ENCODE results near the gene COPA. TPM values are rescaled to one million over a fixed set of nuclear protein-coding genes. Genes with fewer than 3 reads are reported as not detected.

Gene COPA
- total and polyA plus RNA-seq, 10 of the 15 experiments (the other 5 are each of a cell fraction or from before 2014, with no cell fraction given): 53.7 to 180 (median 123) TPM

DNA sequence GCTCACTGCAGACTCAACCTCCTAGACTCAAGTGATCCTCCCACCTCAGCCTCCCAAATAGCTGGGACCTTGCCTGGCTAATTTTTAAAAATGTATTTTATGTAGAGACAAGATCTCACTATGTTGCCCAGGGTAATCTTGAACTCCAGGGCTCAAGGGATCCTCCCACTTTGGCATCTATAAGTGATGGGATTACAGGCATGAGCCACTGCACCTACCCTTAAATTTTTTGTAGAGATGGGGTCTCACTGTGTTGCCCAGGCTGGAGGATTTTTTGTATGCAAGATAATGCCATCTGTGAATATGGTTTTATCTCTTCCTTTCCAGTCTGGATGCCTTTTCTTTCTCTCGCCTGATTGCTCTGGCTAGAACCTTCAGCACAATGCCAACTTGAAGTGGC lies 72.0 kb downstream of the COPA start (continued):
- TF ChIP-seq, protein P1, sequence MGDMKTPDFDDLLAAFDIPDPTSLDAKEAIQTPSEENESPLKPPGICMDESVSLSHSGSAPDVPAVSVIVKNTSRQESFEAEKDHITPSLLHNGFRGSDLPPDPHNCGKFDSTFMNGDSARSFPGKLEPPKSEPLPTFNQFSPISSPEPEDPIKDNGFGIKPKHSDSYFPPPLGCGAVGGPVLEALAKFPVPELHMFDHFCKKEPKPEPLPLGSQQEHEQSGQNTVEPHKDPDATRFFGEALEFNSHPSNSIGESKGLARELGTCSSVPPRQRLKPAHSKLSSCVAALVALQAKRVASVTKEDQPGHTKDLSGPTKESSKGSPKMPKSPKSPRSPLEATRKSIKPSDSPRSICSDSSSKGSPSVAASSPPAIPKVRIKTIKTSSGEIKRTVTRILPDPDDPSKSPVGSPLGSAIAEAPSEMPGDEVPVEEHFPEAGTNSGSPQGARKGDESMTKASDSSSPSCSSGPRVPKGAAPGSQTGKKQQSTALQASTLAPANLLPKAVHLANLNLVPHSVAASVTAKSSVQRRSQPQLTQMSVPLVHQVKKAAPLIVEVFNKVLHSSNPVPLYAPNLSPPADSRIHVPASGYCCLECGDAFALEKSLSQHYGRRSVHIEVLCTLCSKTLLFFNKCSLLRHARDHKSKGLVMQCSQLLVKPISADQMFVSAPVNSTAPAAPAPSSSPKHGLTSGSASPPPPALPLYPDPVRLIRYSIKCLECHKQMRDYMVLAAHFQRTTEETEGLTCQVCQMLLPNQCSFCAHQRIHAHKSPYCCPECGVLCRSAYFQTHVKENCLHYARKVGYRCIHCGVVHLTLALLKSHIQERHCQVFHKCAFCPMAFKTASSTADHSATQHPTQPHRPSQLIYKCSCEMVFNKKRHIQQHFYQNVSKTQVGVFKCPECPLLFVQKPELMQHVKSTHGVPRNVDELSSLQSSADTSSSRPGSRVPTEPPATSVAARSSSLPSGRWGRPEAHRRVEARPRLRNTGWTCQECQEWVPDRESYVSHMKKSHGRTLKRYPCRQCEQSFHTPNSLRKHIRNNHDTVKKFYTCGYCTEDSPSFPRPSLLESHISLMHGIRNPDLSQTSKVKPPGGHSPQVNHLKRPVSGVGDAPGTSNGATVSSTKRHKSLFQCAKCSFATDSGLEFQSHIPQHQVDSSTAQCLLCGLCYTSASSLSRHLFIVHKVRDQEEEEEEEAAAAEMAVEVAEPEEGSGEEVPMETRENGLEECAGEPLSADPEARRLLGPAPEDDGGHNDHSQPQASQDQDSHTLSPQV (IDR thresholded peaks at IDR 0.05): no peak
- no peak for TF ChIP-seq POU2F2 (IDR thresholded peaks at IDR 0.05; ENCODE audit: borderline replicate concordance, low read depth, low read length)
- TF ChIP-seq RFX5 (IDR thresholded peaks at IDR 0.05; ENCODE audit: low read depth, low read length): no peak
- no peak for TF ChIP-seq STAT1 (conservative IDR thresholded peaks at IDR 0.05)
- TF ChIP-seq CUX1 (IDR thresholded peaks at IDR 0.05; ENCODE audit: insufficient replicate concordance, low read depth, low read length): no peak
- TF ChIP-seq STAT3 (IDR thresholded peaks at IDR 0.05; ENCODE audit: low read depth, low read length): no peak

Data from GM12878 (cell line).